HepG2 (cell line): ENCODE measurements around the gene CLCN1. TPM values are rescaled to one million over a fixed set of nuclear protein-coding genes. Genes with fewer than 3 reads are reported as not detected.

Source experiments
- ATAC-seq: fragments of 200-7000 bp; cut with Tn5 transposase; 3 replicates; pipeline ENCODE4 v1.9.1; 2020; ENCODE audit warnings: mild to moderate bottlenecking, moderate library complexity
- BruUV-seq: library from RNA; stranded (reverse); fragments of 400-500 nt; replicated peaks from 2 replicates; lab custom pipeline; 2021; lab: Mats Ljungman, UMichigan
- CTCF ChIA-PET: fragments of 300-600 bp; formaldehyde crosslinking; extraction: SDS; loops from one replicate; lab custom pipeline; 2021; ENCODE audit warnings: low total read pairs, inconsistent platforms, low intra/inter-chr PET ratio; lab: Yijun Ruan, JAX
- POLR2A ChIA-PET: fragments of 350-600 bp; sonication (Branson Sonifier 250); formaldehyde crosslinking; loops from one replicate; lab custom pipeline; 2020; ENCODE audit warnings: antibody characterized with exemption, inconsistent platforms; lab: Yijun Ruan, JAX
- DNase-seq: peaks from one replicate; pipeline ENCODE4 v3.0.0-alpha.2; 2015; ENCODE audit warnings: low spot score
- FAIRE-seq: peaks from 3 replicates; lab custom pipeline; 2011; peaks lifted over from hg19 to GRCh38; lab: Jason Lieb, UNC
- H2AFZ ChIP-seq: one replicate; pipeline ENCODE4 v1.6.1; 2011; ENCODE audit warnings: low read length, inconsistent platforms
- H3K27ac ChIP-seq: fragments of 300-600 bp; 3 replicates; pipeline ENCODE4 v1.8.0; 2011; ENCODE audit warnings: mixed run types, mild to moderate bottlenecking, mixed read lengths, low read length, inconsistent platforms; ENCODE audit not compliant: insufficient read depth; ENCODE audit errors: extremely low read length
- H3K27me3 ChIP-seq, 2 experiments: fragments of 200-600 bp in 1 of 2; 2 replicates in 1 of 2; 3 replicates in 1 of 2; pipeline versions ENCODE4 v1.6.0 to v1.8.0; 2011; ENCODE audit warnings: low read length in 2 of 2, mild to moderate bottlenecking in 2 of 2, moderate library complexity in 2 of 2, inconsistent platforms in 1 of 2; ENCODE audit not compliant: insufficient read depth in 2 of 2, control insufficient read depth in 1 of 2
- H3K36me3 ChIP-seq, 2 experiments: fragments of 200-600 bp in 1 of 2; replicated peaks in 1 of 2; 2 replicates in 1 of 2; 3 replicates in 1 of 2; pipeline versions ENCODE4 v1.5.1 to v1.8.0; 2011; ENCODE audit warnings: low read length in 2 of 2, inconsistent platforms in 1 of 2; ENCODE audit not compliant: insufficient read depth in 2 of 2, control insufficient read depth in 1 of 2
- H3K4me1 ChIP-seq: 2 replicates; pipeline ENCODE4 v1.5.1; 2012; ENCODE audit warnings: low read length, inconsistent platforms; ENCODE audit not compliant: insufficient read depth
- H3K4me2 ChIP-seq: 2 replicates; pipeline ENCODE4 v1.6.0; 2011; ENCODE audit warnings: low read depth, low read length, inconsistent platforms
- H3K4me3 ChIP-seq, 3 experiments: fragments of 200-600 bp in 1 of 3; sonication (generic), shearing (Covaris generic) in 1 of 3; replicated peaks in 1 of 3; 2 replicates each; pipeline ENCODE4 v1.5.1; 2011 to 2016; ENCODE audit warnings: low read length in 3 of 3, inconsistent platforms in 2 of 3, low read depth in 2 of 3, mild to moderate bottlenecking in 2 of 3, control low read depth in 1 of 3, mixed read lengths in 1 of 3; ENCODE audit not compliant: insufficient read depth in 1 of 3
- H3K79me2 ChIP-seq: one replicate; pipeline ENCODE4 v1.6.1; 2011; ENCODE audit warnings: low read length, inconsistent platforms; ENCODE audit not compliant: insufficient read depth
- H3K9ac ChIP-seq: 2 replicates; pipeline ENCODE4 v1.6.0; 2011; ENCODE audit warnings: mild to moderate bottlenecking, low read depth, low read length, inconsistent platforms; ENCODE audit not compliant: insufficient read depth
- H3K9me3 ChIP-seq: 2 replicates; pipeline ENCODE4 v1.5.1; 2012; ENCODE audit warnings: mild to moderate bottlenecking, low read length
- H4K20me1 ChIP-seq: 2 replicates; pipeline ENCODE4 v1.6.0; 2011; ENCODE audit warnings: inconsistent platforms, mild to moderate bottlenecking, low read length, moderate library complexity; ENCODE audit not compliant: insufficient read depth
- ATF7 ChIP-seq, 2 experiments: fragments of 450-650 bp in 1 of 2; sonication (generic) in 1 of 2; formaldehyde crosslinking in 1 of 2; IDR thresholded peaks; 2 replicates each; pipeline versions ENCODE4 v1.4.0 to v1.6.1; 2016 to 2020; ENCODE audit warnings: antibody characterized with exemption in 1 of 2, mild to moderate bottlenecking in 1 of 2, missing genetic modification reagents in 1 of 2
- HOXA5 ChIP-seq: sonication (generic); formaldehyde crosslinking; IDR thresholded peaks from 2 replicates; pipeline ENCODE4 v1.4.0; 2020; ENCODE audit warnings: missing genetic modification reagents
- NR2F2 ChIP-seq: IDR thresholded peaks from 2 replicates; pipeline ENCODE4 v1.6.1; 2012; ENCODE audit warnings: low read depth, inconsistent platforms, borderline replicate concordance
- SIN3A ChIP-seq: IDR thresholded peaks from 2 replicates; pipeline ENCODE4 v1.6.1; 2011; ENCODE audit warnings: low read depth, mild to moderate bottlenecking, control low read depth, low read length, borderline replicate concordance
- SNAI1 ChIP-seq: sonication (generic); formaldehyde crosslinking; IDR thresholded peaks from 2 replicates; pipeline ENCODE4 v1.5.0; 2020; ENCODE audit warnings: mild to moderate bottlenecking, missing genetic modification reagents, borderline replicate concordance
- SYNCRIP ChIP-seq: fragments of 200-400 bp; formaldehyde crosslinking; IDR thresholded peaks from 2 replicates; pipeline ENCODE4 v1.6.1; 2018; ENCODE audit warnings: mild to moderate bottlenecking, low read depth, low read length; ENCODE audit not compliant: insufficient read depth
- WIZ ChIP-seq: sonication (generic); formaldehyde crosslinking; IDR thresholded peaks from 2 replicates; pipeline ENCODE4 v1.5.1; 2020; ENCODE audit warnings: mild to moderate bottlenecking, missing genetic modification reagents
- ZNF264 ChIP-seq: sonication (generic); formaldehyde crosslinking; IDR thresholded peaks from 2 replicates; pipeline ENCODE4 v1.4.0; 2020; ENCODE audit warnings: missing genetic modification reagents
- ZNF430 ChIP-seq: sonication (generic); formaldehyde crosslinking; IDR thresholded peaks from 2 replicates; pipeline ENCODE4 v1.9.0; 2021; ENCODE audit warnings: mild to moderate bottlenecking, missing genetic modification reagents
- ZNF446 ChIP-seq: sonication (generic); formaldehyde crosslinking; IDR thresholded peaks from 2 replicates; pipeline ENCODE4 v1.5.0; 2020; ENCODE audit warnings: mild to moderate bottlenecking, missing genetic modification reagents
- ZNF543 ChIP-seq: sonication (generic); formaldehyde crosslinking; IDR thresholded peaks from 2 replicates; pipeline ENCODE4 v1.4.0; 2020; ENCODE audit warnings: mild to moderate bottlenecking, missing genetic modification reagents
- WGBS: methylation state at CpG from one replicate; pipeline ENCODE4 v1.1.6; 2017; ENCODE audit warnings: low lambda C conversion rate; 5-methylcytosine and 5-hydroxymethylcytosine counted together
- in situ Hi-C: cut with HindIII; loops from 2 replicates; pipeline ENCODE4 v1.10.0; 2017; ENCODE audit warnings: low pct_unique_long_range_greater_than_20kb; ENCODE audit not compliant: extremely low pct_ligation_motif_present
- intact Hi-C: fragments of 100-400 bp; cut with micrococcal nuclease; formaldehyde crosslinking; loops from one replicate; pipeline ENCODE4 v1.10.0; 2022; ENCODE audit not compliant: unreplicated experiment
- polyA plus RNA-seq, 8 experiments: library from polyadenylated mRNA; depleted of rRNA in 3 of 8; stranded (reverse) in 7 of 8; unstranded in 1 of 8; fragments of >200 nt; fragmentation: Illumina TruSeq in 4 of 8; extraction: Trizol in 4 of 8; gene quantifications; 2 replicates each; pipeline versions ENCODE4 v1.2.1 to v1.2.3, GENCODE V29; 2011 to 2016; ENCODE audit warnings: low read depth in 4 of 8, missing spikeins in 1 of 8, mixed read lengths in 1 of 8; ENCODE audit not compliant: insufficient read depth in 1 of 8
- total RNA-seq, 5 experiments: library from RNA; depleted of rRNA; stranded (reverse); fragments of >200 nt; fragmentation: Illumina TruSeq; extraction: Trizol; gene quantifications; 2 replicates each; pipeline ENCODE4 v1.2.3, GENCODE V29; 2016; ENCODE audit warnings: low read depth in 1 of 5
- TF ChIP-seq, protein P1 (sequence below): sonication (generic); formaldehyde crosslinking; IDR thresholded peaks from 2 replicates; pipeline ENCODE4 v1.9.0; 2021; ENCODE audit warnings: missing genetic modification reagents, mild to moderate bottlenecking, borderline replicate concordance
- TF ChIP-seq, protein P2 (sequence below): IDR thresholded peaks from 2 replicates; pipeline ENCODE4 v1.6.1; 2016; ENCODE audit warnings: low read depth
- TF ChIP-seq, protein P3 (sequence below): sonication (generic); formaldehyde crosslinking; IDR thresholded peaks from 2 replicates; pipeline ENCODE4 v1.4.0; 2020; ENCODE audit warnings: missing genetic modification reagents
- TF ChIP-seq, protein P4 (sequence below): sonication (generic); formaldehyde crosslinking; IDR thresholded peaks from 2 replicates; pipeline ENCODE4 v1.5.0; 2020; ENCODE audit warnings: mild to moderate bottlenecking, missing genetic modification reagents
- TF ChIP-seq, protein P5 (sequence below): sonication (generic); formaldehyde crosslinking; conservative IDR thresholded peaks from 2 replicates; pipeline ENCODE4 v1.5.0; 2020; ENCODE audit warnings: missing genetic modification reagents
- TF ChIP-seq, protein P6 (sequence below): sonication (generic); formaldehyde crosslinking; IDR thresholded peaks from 2 replicates; pipeline ENCODE4 v1.4.0; 2020; ENCODE audit warnings: missing genetic modification reagents

CLCN1 gene
- total and polyA plus RNA-seq, 2 of the 13 experiments (the other 11 are each of a cell fraction or from before 2014, with no cell fraction given): 0.01 TPM; not detected in 1

DNA sequence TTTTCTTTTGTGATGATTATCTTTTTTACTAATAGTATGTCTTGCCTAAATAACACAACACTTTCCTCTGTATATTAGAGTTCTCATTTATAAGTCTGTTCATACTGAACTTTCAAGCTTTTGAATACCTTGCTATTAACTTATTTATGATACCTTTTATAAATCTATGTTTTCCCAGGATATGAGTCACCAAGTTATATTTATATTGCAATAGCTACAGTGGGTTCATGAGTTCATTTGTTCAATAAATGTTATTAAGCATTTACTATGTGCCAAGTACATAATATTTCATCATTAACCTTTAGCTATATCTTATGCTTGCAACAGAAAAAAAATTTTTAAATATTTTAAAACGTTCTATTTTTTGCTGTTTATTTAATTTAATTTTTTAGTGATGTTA lies 18.3 kb downstream of the CLCN1 start:
- H3K27me3 ChIP-seq: no peaks in the 10 kb centered on the region
- in situ Hi-C loops (no loop called here), intact Hi-C loops (no loop called here)
- no peak overlapping the region for H3K9ac ChIP-seq
- H3K27ac ChIP-seq: no peak overlapping the region
- no TSS peak for BruUV-seq
- POLR2A ChIA-PET: no interaction called here
- H3K4me2 ChIP-seq: no peak overlapping the region
- no peaks in the 10 kb centered on the region for H4K20me1 ChIP-seq
- no peak overlapping the region for H2AFZ ChIP-seq
- no peak for DNase-seq
- H3K4me3 ChIP-seq: no peak overlapping the region
- WGBS: 0% methylated on average over 1 of the region's 1 CpG
- CTCF ChIA-PET: no interaction called here
- no peaks in the 10 kb centered on the region for H3K4me1 ChIP-seq
- H3K36me3 ChIP-seq: no peaks in the 10 kb centered on the region
- no peaks in the 10 kb centered on the region for H3K79me2 ChIP-seq
- no peaks in the 10 kb centered on the region for H3K9me3 ChIP-seq
- FAIRE-seq: no peak
- ATAC-seq: no peak
- TF ChIP-seq ATF7 (IDR thresholded peaks at IDR 0.05) (no peak), ATF7 (CRISPR knock-in tag; IDR thresholded peaks at IDR 0.05) (no peak), SNAI1 (no peak), ZNF430 (CRISPR knock-in tag) (no peak), NR2F2 (no peak), ZNF446 (CRISPR knock-in tag) (no peak), ZNF264 (CRISPR knock-in tag) (no peak), HOXA5 (no peak), ZNF543 (CRISPR knock-in tag) (no peak), SYNCRIP (no peak), SIN3A (no peak), WIZ (CRISPR knock-in tag) (no peak)
- TF ChIP-seq, protein P1, sequence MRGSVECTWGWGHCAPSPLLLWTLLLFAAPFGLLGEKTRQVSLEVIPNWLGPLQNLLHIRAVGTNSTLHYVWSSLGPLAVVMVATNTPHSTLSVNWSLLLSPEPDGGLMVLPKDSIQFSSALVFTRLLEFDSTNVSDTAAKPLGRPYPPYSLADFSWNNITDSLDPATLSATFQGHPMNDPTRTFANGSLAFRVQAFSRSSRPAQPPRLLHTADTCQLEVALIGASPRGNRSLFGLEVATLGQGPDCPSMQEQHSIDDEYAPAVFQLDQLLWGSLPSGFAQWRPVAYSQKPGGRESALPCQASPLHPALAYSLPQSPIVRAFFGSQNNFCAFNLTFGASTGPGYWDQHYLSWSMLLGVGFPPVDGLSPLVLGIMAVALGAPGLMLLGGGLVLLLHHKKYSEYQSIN (CRISPR knock-in tag): no peak
- TF ChIP-seq, protein P2, sequence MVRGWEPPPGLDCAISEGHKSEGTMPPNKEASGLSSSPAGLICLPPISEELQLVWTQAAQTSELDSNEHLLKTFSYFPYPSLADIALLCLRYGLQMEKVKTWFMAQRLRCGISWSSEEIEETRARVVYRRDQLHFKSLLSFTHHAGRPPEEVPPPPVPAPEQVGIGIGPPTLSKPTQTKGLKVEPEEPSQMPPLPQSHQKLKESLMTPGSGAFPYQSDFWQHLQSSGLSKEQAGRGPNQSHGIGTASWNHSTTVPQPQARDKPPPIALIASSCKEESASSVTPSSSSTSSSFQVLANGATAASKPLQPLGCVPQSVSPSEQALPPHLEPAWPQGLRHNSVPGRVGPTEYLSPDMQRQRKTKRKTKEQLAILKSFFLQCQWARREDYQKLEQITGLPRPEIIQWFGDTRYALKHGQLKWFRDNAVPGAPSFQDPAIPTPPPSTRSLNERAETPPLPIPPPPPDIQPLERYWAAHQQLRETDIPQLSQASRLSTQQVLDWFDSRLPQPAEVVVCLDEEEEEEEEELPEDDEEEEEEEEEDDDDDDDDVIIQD (CRISPR knock-in tag): no peak
- TF ChIP-seq, protein P3, sequence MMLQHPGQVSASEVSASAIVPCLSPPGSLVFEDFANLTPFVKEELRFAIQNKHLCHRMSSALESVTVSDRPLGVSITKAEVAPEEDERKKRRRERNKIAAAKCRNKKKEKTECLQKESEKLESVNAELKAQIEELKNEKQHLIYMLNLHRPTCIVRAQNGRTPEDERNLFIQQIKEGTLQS (CRISPR knock-in tag): no peak
- TF ChIP-seq, protein P4, sequence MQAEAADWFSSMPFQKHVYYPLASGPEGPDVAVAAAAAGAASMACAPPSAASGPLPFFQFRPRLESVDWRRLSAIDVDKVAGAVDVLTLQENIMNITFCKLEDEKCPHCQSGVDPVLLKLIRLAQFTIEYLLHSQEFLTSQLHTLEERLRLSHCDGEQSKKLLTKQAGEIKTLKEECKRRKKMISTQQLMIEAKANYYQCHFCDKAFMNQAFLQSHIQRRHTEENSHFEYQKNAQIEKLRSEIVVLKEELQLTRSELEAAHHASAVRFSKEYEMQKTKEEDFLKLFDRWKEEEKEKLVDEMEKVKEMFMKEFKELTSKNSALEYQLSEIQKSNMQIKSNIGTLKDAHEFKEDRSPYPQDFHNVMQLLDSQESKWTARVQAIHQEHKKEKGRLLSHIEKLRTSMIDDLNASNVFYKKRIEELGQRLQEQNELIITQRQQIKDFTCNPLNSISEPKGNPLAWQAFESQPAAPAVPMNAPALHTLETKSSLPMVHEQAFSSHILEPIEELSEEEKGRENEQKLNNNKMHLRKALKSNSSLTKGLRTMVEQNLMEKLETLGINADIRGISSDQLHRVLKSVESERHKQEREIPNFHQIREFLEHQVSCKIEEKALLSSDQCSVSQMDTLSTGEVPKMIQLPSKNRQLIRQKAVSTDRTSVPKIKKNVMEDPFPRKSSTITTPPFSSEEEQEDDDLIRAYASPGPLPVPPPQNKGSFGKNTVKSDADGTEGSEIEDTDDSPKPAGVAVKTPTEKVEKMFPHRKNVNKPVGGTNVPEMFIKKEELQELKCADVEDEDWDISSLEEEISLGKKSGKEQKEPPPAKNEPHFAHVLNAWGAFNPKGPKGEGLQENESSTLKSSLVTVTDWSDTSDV (CRISPR knock-in tag): no peak
- TF ChIP-seq, protein P5, sequence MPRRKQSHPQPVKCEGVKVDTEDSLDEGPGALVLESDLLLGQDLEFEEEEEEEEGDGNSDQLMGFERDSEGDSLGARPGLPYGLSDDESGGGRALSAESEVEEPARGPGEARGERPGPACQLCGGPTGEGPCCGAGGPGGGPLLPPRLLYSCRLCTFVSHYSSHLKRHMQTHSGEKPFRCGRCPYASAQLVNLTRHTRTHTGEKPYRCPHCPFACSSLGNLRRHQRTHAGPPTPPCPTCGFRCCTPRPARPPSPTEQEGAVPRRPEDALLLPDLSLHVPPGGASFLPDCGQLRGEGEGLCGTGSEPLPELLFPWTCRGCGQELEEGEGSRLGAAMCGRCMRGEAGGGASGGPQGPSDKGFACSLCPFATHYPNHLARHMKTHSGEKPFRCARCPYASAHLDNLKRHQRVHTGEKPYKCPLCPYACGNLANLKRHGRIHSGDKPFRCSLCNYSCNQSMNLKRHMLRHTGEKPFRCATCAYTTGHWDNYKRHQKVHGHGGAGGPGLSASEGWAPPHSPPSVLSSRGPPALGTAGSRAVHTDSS (CRISPR knock-in tag): no peak
- TF ChIP-seq, protein P6, sequence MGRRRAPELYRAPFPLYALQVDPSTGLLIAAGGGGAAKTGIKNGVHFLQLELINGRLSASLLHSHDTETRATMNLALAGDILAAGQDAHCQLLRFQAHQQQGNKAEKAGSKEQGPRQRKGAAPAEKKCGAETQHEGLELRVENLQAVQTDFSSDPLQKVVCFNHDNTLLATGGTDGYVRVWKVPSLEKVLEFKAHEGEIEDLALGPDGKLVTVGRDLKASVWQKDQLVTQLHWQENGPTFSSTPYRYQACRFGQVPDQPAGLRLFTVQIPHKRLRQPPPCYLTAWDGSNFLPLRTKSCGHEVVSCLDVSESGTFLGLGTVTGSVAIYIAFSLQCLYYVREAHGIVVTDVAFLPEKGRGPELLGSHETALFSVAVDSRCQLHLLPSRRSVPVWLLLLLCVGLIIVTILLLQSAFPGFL: no peak
